Iris pigment epithelial cell (primary cell): ENCODE results near the gene NDC80.
"Not testable (repeated sequence)": the region's sequence is repeated elsewhere in the genome, so short reads cannot be mapped to it uniquely, and the experiment has no call there.

Experiments
- DNase-seq: peaks from one replicate; pipeline ENCODE4 v3.0.0-alpha.2; 2011; ENCODE audit warnings: low read depth

Gene NDC80

GRCh38 chr18:2571200-2572170 lies at the start of gene NDC80, which contains the start of gene METTL4:
Gene NDC80, plus strand, starts transcription at chr18:2571557. Its CDS starts 1,429 bp downstream, at chr18:2572986.
Gene METTL4, minus strand, starts transcription at chr18:2571505. Its CDS starts 4,289 bp downstream, at chr18:2567216.
- peak; percentile 89 for DNase-seq

DNA sequence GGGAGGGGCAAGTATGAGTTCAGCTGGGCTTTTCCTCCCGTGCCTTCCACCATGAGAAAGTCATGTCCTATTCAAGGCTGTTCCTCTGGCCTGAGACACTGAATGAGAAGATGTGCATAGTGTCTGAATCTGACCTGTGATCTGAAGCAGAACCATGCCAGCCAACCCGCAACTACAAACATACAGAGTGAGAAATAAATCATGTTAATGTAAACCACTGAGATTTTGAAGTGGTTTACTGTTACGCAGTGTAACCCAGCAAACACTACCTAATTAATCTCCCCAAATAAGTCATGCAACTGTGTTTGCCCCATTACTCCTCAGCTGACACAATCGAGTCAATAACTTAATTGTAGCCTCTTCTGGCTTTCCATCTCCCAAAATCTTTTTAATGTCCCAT lies 49.2 kb upstream of the NDC80 start:
- DNase-seq, result no peak

DNA sequence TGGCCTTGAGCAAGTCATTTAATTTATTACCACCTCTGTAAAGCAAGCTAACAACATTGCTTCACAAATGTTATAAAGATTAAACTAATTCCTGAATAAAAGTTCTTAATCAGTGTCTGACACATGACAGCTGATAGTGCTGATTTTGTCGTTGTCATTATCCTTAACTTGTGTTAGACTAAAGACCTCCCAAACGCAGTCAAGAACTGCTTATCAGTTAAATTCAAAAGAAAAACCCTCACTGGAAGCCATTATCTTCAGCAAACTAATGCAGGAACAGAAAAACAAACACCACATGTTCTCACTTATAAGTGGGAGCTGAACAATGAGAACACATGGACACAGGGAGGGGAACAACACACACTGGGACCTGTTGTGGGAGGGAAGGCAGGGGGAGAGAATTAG lies 46.6 kb upstream of the NDC80 start:
- DNase-seq, result not testable (repeated sequence)

- DNase-seq, result peak; percentile 27
Measured at GRCh38 chr18:2526329-2526728, 45.0 kb upstream of the NDC80 start.

DNA sequence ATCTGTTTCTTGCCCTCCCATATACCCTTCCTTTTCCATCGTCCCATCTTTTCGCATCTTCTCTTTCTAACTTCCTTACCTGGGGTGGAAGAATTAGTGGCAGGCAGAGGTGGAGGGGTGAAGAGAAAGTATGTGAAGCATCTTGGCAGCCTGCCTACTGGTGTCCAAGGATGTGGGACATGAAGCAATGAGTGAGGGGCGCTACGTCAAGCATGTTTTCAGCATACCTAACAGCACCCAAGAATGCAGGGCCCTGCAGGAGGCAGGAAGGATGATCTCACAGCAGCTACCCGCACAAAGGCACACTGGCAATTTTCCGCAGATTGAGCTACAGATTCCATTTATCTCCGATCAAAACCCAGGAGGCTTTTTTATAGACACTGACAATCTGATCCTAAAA lies 42.2 kb upstream of the NDC80 start:
- peak; percentile 99 for DNase-seq

- DNase-seq, result no peak
Measured at GRCh38 chr18:2531751-2532150, 39.6 kb upstream of the NDC80 start.

DNA sequence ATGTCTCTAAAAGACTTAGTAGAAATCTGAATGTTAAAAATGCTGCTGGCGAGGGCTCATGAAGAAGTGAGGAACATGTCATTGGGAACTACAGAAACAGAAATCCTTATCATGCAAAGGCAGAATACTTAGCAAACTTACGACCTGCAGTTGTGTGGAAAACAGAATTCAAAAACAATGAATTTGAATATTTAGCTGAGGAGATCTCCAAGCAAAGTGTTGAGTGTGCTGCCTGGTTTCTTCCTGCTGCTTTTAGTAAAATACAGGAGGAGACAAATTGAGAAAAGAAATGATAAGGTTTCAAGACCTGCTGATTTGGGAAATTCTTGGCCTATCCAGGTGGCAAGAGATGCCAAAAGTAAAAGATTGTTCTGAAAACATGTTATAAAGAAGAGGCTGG lies 38.6 kb upstream of the NDC80 start:
- no peak for DNase-seq

GRCh38 chr18:2534906-2535305 lies 36.5 kb upstream of the NDC80 start:
- no peak for DNase-seq

DNA sequence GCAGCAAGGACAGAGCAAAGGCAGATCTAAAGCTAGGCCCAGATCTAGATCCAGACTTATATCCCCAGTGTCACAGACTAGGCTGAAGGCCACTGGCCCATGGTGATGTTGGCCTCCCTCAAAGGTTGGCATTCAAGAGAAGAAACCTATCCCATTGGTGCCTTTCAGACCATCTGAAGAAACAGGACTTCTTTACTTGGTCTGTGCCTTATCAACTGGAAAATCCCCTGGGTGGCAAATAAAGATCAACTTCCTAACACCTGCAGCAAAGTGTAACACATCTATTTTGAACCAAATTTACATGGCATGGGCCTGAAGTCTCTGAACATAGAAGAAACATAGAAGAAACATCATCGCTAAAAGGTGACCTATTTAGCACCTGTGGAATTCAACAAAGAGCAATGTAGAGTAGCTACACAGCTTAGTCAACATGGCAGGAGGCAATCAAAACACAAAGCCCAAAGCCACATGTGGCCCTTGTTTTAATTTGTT lies 35.9 kb upstream of the NDC80 start:
- no peak for DNase-seq

DNA sequence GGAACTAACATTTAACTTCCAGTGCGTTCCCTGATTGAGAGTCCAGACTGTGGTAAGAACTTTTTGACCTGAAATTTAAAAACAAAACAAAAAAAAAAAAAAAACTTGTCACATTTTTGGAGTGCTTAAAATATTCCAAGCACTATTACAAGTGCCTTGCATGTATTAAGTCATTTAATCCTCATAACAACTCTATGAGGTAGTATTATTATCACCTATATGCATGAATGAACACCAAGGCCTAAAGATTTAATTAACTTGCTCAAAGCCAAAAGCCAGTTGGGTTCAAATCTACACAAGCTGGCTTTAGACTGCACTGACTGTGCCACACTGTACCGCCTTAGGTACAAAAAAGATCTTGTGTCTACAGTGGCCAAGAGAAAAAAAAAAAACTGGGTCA lies 35.3 kb upstream of the NDC80 start:
- peak; percentile 38 for DNase-seq

DNA sequence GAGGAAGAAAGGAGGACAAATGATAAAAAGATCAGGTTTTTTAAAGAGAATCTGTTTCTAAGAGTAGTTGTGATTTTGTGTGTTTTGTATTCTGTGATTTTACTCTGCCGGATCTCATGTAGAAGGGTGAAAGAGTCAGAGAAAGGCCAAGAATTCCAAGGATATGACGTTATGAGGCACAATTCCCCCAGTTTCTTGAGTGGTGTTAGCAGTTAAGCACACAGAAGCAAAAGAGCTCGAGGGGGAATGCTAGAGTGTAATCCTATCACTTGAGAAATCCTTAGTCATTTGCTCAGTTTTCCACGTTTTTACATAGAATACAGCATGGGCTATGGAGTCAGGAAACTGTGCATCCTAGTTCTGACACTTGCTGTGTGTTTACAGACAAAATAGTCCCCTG lies 34.9 kb upstream of the NDC80 start:
- DNase-seq, result peak; percentile 98

DNA sequence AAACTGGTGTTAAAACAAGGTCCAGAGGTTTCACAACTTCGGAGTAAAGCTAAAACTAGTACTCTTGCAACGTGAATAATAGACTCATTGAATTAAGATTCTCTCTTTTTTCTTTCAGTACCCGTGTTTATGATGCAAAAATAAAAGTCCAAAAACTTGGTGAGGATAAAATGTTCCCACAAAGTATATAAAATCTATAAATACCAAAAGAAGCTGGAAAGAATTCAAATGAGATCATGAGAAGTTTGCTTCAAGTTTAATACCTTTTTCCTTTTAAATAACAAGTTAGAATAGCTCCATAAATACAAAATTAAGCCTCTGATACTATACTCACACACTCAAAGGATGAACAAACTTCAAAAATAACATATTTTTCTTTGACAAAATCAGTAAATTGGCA lies 34.1 kb upstream of the NDC80 start:
- DNase-seq, result peak; percentile 63

GRCh38 chr18:2538236-2538635 lies 33.1 kb upstream of the NDC80 start:
- peak; percentile 66 for DNase-seq

- DNase-seq, result peak; percentile 69
Measured at GRCh38 chr18:2538844-2539243, 32.5 kb upstream of the NDC80 start.

- peak; percentile 34 for DNase-seq
Measured at GRCh38 chr18:2540575-2540974, 30.8 kb upstream of the NDC80 start.

GRCh38 chr18:2541925-2542563 lies 29.3 kb upstream of the NDC80 start:
- peak; percentile 54 for DNase-seq

DNA sequence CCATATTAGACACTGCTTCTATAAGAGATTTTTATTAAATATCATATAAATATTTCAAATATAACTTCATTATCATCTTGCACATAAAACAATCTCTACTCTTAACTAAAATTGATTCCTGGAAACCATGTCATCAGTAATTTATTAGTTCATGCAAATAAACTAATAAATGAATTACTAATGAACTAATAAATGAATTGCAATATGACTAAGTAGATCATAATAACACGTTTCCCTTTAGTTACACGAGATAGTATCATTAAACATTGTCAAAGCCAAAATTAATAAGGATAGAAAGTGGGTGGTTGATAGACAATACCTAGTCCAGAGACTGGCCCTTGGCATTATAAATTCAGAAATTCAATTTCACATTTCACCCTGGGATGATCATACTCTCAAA lies 26.2 kb upstream of the NDC80 start:
- no peak for DNase-seq

DNA sequence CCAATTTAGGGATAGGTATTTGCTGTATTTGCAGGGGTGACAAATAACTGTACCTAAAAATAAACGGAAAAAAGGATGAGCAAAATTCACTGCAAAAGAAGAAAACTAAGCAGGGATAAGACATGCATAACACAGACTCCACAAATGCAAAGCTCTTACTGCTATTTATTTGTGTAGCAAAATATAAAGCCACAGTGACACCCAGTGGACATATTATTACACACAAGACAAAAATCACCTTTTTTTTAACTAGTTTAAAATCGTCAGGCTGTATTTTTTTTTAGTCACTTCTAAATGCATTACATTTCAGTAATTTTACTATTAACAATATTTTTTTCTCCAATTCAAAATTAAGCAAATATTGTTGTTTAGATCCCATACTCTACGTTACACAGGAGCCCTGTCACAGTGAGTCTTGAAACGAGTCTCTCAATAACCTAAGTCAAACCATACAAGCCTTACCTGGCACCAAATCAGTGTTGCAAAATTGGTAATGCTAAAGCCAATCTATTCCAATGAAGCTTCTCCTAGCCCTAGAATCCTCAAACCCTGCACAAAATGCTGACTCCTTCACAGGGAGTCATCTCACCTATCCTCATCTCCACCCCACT lies 23.8 kb upstream of the NDC80 start:
- peak; percentile 67 for DNase-seq

DNA sequence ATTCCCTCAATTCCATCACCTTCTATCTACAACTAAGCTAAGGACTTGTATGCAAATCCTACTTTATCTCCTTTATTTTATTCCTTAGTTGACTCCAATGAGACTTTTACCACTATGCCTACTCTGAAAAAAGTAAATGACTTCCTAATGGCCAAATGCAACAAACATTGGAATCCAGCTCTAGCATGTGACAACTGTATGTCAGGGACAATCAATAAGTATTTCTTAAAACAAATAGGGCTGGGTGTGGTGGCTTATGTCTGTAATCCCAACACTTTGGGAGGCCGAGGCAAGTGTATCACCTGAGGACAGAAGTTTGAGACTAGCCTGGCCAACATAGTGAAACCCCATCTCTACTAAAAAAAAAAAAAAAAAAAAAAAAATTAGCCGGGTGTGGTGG lies 21.9 kb upstream of the NDC80 start:
- DNase-seq, result no peak

DNA sequence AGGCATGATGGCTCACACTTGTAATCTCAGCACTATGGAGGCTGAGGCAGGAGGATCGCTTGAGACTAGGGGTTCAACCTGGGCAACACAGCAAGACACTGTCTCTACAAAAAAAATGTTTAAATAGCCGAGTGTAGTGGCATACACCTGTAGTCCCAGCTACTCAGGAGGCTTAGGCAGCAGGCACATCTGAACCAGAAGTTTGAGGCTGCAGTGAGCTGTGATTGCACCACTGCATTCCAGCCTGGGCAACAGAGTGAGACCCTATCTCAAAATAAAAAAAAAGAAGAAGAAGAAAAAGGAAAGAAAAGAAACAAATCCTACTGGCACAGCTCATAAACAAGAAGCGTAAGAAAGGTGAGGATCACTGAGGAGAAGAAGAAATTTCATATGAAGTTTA lies 19.9 kb upstream of the NDC80 start:
- no peak for DNase-seq

DNA sequence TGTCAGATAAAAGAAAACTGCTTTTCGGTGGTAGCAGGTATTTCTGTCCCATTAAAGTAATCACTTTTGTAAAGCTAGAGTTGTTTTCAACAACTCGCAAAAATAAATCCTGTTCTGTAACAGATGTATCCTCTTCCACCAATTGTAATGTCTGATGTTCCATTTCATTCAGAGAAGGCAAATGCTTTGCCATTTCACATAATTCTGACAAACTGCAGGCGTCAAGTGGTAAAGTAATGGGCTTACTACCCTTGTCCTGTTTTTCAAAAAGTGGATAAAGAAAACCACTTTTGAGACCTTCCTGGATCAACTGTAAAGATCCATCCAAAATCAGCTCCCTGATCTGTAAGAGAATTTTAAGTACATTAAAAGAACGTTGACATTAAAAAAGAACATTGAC lies 16.7 kb upstream of the NDC80 start:
- no peak for DNase-seq

DNA sequence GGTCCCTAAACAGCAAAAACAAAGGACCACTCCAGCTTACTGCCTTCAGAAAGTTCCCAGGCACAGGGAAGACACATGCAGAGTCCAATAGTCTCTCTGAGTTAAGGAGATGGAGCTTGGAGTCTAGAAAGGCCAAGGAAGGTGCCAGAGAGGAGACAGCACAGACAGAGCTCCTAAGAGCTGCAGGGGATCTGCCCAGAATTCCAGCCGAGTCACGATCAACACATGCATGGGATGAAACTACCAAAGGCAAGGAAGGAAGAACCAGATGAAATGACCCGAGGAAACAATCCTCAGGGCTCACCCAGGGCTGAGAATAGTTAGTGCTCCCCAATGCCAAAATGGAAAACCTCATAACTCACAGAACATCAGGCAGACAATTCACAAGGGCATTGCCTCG lies 15.5 kb upstream of the NDC80 start:
- no peak for DNase-seq

GRCh38 chr18:2557536-2557935 lies 13.8 kb upstream of the NDC80 start:
- no peak for DNase-seq
